Measurements from ENCODE around the gene TMCO4. TPM values are rescaled to one million over a fixed set of nuclear protein-coding genes. Genes with fewer than 3 reads are reported as not detected.
"Not testable (repeated sequence)": the region's sequence is repeated elsewhere in the genome, so short reads cannot be mapped to it uniquely, and the experiment has no call there.

TMCO4 gene
- total RNA-seq, 1 experiment from 2014 or later, result 13.5 TPM

DNA sequence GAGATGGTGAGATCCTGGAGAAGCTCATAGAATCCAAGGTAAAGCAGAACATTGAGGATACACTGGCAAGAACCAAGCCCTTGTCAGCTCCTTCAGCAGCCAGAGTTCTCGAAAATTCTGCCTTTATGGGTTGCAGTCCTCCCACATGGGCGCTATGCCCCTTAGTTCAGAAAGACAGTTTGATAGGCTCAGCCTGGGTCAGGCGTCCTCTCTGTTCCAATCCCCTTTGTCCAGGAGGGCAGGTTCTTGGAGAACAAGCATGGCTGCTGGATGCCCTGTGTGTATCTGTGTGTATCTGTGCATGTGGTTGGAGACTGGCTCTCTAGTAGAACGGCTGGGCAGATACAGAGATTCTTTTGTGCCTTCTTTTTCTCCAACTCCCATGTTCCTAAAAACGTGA lies 163.7 kb downstream of the TMCO4 start:
- Mint-ChIP-seq H3K4me3 (ENCODE audit: low read depth, unreplicated experiment) (no peak overlapping the region), H3K9me3 (ENCODE audit: low read depth, unreplicated experiment) (no peaks in the 10 kb centered on the region), H3K27me3 (ENCODE audit: unreplicated experiment) (no peaks in the 10 kb centered on the region), H3K4me1 (ENCODE audit: low read depth, unreplicated experiment) (peaks cover 11% of the 10 kb centered on the region), H3K36me3 (ENCODE audit: insufficient read depth, unreplicated experiment) (no peaks in the 10 kb centered on the region), H3K27ac (ENCODE audit: unreplicated experiment) (no peak overlapping the region)
- no TSS peak for BruUV-seq (replicated peaks)
- no peak for DNase-seq
- CTCF ChIA-PET, result no interaction called here
- TF ChIP-seq, protein P1, sequence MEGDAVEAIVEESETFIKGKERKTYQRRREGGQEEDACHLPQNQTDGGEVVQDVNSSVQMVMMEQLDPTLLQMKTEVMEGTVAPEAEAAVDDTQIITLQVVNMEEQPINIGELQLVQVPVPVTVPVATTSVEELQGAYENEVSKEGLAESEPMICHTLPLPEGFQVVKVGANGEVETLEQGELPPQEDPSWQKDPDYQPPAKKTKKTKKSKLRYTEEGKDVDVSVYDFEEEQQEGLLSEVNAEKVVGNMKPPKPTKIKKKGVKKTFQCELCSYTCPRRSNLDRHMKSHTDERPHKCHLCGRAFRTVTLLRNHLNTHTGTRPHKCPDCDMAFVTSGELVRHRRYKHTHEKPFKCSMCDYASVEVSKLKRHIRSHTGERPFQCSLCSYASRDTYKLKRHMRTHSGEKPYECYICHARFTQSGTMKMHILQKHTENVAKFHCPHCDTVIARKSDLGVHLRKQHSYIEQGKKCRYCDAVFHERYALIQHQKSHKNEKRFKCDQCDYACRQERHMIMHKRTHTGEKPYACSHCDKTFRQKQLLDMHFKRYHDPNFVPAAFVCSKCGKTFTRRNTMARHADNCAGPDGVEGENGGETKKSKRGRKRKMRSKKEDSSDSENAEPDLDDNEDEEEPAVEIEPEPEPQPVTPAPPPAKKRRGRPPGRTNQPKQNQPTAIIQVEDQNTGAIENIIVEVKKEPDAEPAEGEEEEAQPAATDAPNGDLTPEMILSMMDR (IDR thresholded peaks at IDR 0.05; ENCODE audit: unreplicated experiment), result no peak
- intact Hi-C loops (cut with micrococcal nuclease; ENCODE audit: unreplicated experiment), result no loop called here

DNA sequence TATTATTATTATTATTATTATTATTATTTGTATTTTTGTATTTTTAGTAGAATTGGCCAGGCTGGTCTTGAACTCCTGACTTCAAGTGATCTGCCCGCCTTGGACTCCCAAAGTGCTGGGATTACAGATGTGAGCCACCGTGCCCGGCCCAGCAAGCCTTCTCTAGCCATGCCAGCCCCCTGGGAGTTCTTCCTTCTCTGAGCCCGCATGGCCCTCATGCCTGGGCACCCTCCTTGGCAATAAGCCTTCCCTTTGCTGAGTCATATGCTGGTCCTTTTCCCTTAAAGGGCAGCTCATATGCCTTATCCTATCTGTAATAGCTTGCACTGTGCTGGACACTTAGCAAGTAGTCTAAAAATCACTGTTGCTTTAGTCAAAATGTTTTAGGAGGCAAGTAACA lies 164.1 kb downstream of the TMCO4 start:
- no peaks in the 10 kb centered on the region for H3K27me3 Mint-ChIP-seq (ENCODE audit: unreplicated experiment)
- H3K36me3 Mint-ChIP-seq (ENCODE audit: insufficient read depth, unreplicated experiment), result no peaks in the 10 kb centered on the region
- H3K4me1 Mint-ChIP-seq (ENCODE audit: low read depth, unreplicated experiment), result peaks cover 7% of the 10 kb centered on the region
- TF ChIP-seq, protein P1 (IDR thresholded peaks at IDR 0.05; ENCODE audit: unreplicated experiment), result no peak
- H3K27ac Mint-ChIP-seq (ENCODE audit: unreplicated experiment), result no peak overlapping the region
- intact Hi-C loops (cut with micrococcal nuclease; ENCODE audit: unreplicated experiment), result no loop called here
- BruUV-seq (replicated peaks), result no TSS peak
- CTCF ChIA-PET, result no interaction called here
- no peak for DNase-seq
- H3K4me3 Mint-ChIP-seq (ENCODE audit: low read depth, unreplicated experiment), result no peak overlapping the region
- H3K9me3 Mint-ChIP-seq (ENCODE audit: low read depth, unreplicated experiment), result no peaks in the 10 kb centered on the region

DNA sequence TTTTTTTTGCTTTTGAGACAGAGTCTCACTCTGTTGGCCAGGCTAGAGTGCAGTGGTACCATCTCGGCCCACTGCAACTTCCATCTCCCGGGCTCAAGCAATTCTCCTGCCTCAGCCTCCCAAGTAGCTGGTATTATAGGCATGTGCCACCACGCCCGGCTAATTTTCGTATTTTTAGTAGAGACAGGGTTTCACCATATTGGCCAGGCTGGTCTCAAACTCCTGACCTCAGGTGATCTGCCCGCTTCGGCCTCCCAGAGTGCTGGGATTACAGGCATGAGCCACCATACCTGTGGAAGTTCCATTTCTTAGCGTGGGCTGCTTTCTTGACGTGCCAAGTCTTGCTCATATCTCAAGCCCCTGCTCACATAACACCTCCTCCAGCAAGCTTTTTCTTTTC lies 164.7 kb downstream of the TMCO4 start:
- H3K27ac Mint-ChIP-seq (ENCODE audit: unreplicated experiment); DNase-seq; H3K9me3 Mint-ChIP-seq (ENCODE audit: low read depth, unreplicated experiment); H3K36me3 Mint-ChIP-seq (ENCODE audit: insufficient read depth, unreplicated experiment); H3K27me3 Mint-ChIP-seq (ENCODE audit: unreplicated experiment); intact Hi-C loops (cut with micrococcal nuclease; ENCODE audit: unreplicated experiment); CTCF ChIA-PET; H3K4me1 Mint-ChIP-seq (ENCODE audit: low read depth, unreplicated experiment); BruUV-seq (replicated peaks); H3K4me3 Mint-ChIP-seq (ENCODE audit: low read depth, unreplicated experiment): not testable (repeated sequence)

DNA sequence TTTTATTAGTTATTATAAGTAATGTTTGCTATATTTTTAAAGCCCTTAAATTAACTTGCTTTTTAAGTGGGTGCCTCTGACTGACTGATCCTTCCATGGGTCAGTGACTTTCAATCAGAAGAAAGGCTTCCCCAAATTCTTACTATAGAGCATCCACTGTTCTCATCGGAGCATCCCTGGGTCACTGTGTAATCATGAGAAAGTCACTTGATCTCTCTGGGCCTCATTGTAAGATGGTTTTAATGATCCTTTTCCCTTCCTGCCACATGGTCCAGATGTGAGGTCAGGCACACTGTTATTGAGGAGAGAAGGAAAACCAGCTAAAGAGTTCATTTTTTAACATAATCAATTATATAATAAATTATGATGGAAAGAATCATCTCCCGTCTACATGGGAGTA lies 166.6 kb downstream of the TMCO4 start:
- CTCF ChIA-PET, result no interaction called here
- TF ChIP-seq, protein P1 (IDR thresholded peaks at IDR 0.05; ENCODE audit: unreplicated experiment), result no peak
- no peak overlapping the region for H3K4me3 Mint-ChIP-seq (ENCODE audit: low read depth, unreplicated experiment)
- no peak for DNase-seq
- H3K9me3 Mint-ChIP-seq (ENCODE audit: low read depth, unreplicated experiment), result no peaks in the 10 kb centered on the region
- H3K27ac Mint-ChIP-seq (ENCODE audit: unreplicated experiment), result no peak overlapping the region
- no peaks in the 10 kb centered on the region for H3K27me3 Mint-ChIP-seq (ENCODE audit: unreplicated experiment)
- no peaks in the 10 kb centered on the region for H3K4me1 Mint-ChIP-seq (ENCODE audit: low read depth, unreplicated experiment)
- BruUV-seq (replicated peaks), result no TSS peak
- H3K36me3 Mint-ChIP-seq (ENCODE audit: insufficient read depth, unreplicated experiment), result no peaks in the 10 kb centered on the region
- intact Hi-C loops (cut with micrococcal nuclease; ENCODE audit: unreplicated experiment), result no loop called here

Other genes with a start within 250 kb of the TMCO4 start
- gene NBL1, start 155.6 kb downstream of the TMCO4 start, total RNA-seq (2022), result 100 and 112 TPM in 2 replicates
- not detected in 2 replicates for gene HTR6, start 135.0 kb downstream of the TMCO4 start, total RNA-seq (2022)
- not detected in 2 replicates for gene RNF186, start 15.4 kb upstream of the TMCO4 start, total RNA-seq (2022)
- gene OTUD3, start 82.5 kb upstream of the TMCO4 start, total RNA-seq (2022), result 7.4 and 14.7 TPM in 2 replicates
- not detected in 2 replicates for gene PLA2G2E, start 123.7 kb upstream of the TMCO4 start, total RNA-seq (2022)
- not detected in 2 replicates for gene PLA2G2A, start 179.7 kb upstream of the TMCO4 start, total RNA-seq (2022)